MM.1S (cell line): ENCODE data around the gene LOXL4.

Experiments used
- DNase-seq: peaks from one replicate; pipeline ENCODE4 v3.0.0-alpha.2; 2015
- H2AFZ ChIP-seq: fragments of 300-600 bp; sonication (generic); 2 replicates; pipeline ENCODE4 v1.6.0; 2016; ENCODE audit warnings: antibody characterized with exemption, low read length
- H3F3A ChIP-seq: fragments of 300-600 bp; sonication (generic); 2 replicates; pipeline ENCODE4 v1.6.1; 2016; ENCODE audit warnings: mild to moderate bottlenecking, antibody characterized with exemption, low read length, moderate library complexity, mixed read lengths; ENCODE audit not compliant: insufficient read depth
- H3K27ac ChIP-seq: fragments of 300-600 bp; sonication (generic); 2 replicates; pipeline ENCODE4 v1.5.1; 2016; ENCODE audit warnings: mild to moderate bottlenecking, low read length
- H3K27me3 ChIP-seq: fragments of 300-600 bp; sonication (generic); replicated peaks from 2 replicates; pipeline ENCODE4 v1.6.0; 2016; ENCODE audit warnings: low read length; ENCODE audit not compliant: insufficient read depth
- H3K36me3 ChIP-seq: fragments of 300-600 bp; sonication (generic); replicated peaks from 2 replicates; pipeline ENCODE4 v1.6.1; 2016; ENCODE audit warnings: mild to moderate bottlenecking, low read length, mixed read lengths; ENCODE audit not compliant: insufficient read depth
- H3K4me1 ChIP-seq: fragments of 300-600 bp; sonication (generic); 2 replicates; pipeline ENCODE4 v1.6.1; 2016; ENCODE audit warnings: low read length, mixed read lengths
- H3K4me2 ChIP-seq: fragments of 300-600 bp; sonication (generic); 2 replicates; pipeline ENCODE4 v1.6.0; 2016; ENCODE audit warnings: low read depth, low read length
- H3K4me3 ChIP-seq: fragments of 300-600 bp; sonication (generic); 2 replicates; pipeline ENCODE4 v1.5.1; 2016; ENCODE audit warnings: low read length, mixed read lengths
- H3K79me2 ChIP-seq: fragments of 300-600 bp; sonication (generic); 2 replicates; pipeline ENCODE4 v1.6.1; 2016; ENCODE audit warnings: mixed run types, low read length, mixed read lengths
- H3K9ac ChIP-seq: fragments of 300-600 bp; sonication (generic); 2 replicates; pipeline ENCODE4 v1.6.1; 2016; ENCODE audit warnings: low read length, mixed read lengths
- H3K9me2 ChIP-seq: fragments of 300-600 bp; sonication (generic); replicated peaks from 2 replicates; pipeline ENCODE4 v1.6.1; 2016; ENCODE audit warnings: mild to moderate bottlenecking, low read length, mixed read lengths; ENCODE audit not compliant: insufficient read depth
- H3K9me3 ChIP-seq: fragments of 300-600 bp; sonication (generic); replicated peaks from 2 replicates; pipeline ENCODE4 v1.6.1; 2016; ENCODE audit warnings: mild to moderate bottlenecking, low read length, mixed read lengths; ENCODE audit not compliant: insufficient read depth
- H4K20me1 ChIP-seq: fragments of 300-600 bp; sonication (generic); 2 replicates; pipeline ENCODE4 v1.6.1; 2016; ENCODE audit warnings: mild to moderate bottlenecking, low read length, moderate library complexity, mixed read lengths; ENCODE audit not compliant: insufficient read depth
- CTCF ChIP-seq: fragments of 300-600 bp; sonication (generic); IDR thresholded peaks from 2 replicates; pipeline ENCODE4 v1.5.1; 2016; ENCODE audit warnings: antibody characterized with exemption, low read length, mixed read lengths
- EZH2 ChIP-seq: fragments of 300-600 bp; sonication (generic); optimal IDR thresholded peaks from 2 replicates; pipeline ENCODE3; 2017; ENCODE audit warnings: low read depth, mild to moderate bottlenecking, antibody characterized with exemption, low read length, mixed read lengths
- EZH2phosphoT487 ChIP-seq: fragments of 300-600 bp; sonication (generic); IDR thresholded peaks from 2 replicates; pipeline ENCODE4 v1.6.1; 2018; ENCODE audit warnings: antibody characterized with exemption, low read length

Gene LOXL4

DNA sequence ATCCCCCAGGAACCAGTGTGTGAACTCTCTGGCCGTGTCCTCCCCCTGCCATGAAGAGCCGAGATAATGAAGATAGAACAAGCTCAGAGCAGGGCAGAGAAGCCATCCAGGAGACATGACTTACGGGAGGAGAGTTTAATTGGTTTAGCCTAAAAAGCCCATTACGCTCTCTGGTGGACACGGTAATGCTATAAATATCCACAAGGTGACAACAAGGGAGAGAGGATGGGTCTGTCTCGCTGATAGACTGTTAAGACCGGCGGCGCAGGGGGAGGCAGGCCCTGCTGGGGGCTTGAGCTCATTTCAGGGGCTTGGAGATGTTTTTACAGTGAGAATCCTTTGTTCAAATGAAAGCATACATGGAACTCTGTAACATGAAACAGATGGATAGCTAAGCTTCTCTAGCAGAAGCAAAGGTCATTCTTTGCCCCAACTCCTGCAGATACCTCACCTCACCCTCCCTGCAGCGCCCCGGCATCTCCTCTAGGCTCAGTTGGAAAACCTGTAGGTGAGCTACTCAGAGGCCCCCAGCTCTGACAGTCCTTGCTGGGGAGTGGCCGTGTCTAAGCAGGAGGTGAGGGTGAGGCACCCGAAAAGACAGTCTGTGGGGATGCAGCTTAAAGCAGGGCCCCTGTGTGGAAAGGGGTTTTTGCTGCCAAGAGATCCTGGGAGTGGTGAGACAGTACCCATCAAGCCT is 40.8 kb upstream of the LOXL4 start:
- no peak for TF ChIP-seq EZH2
- no peak for TF ChIP-seq CTCF
- TF ChIP-seq EZH2phosphoT487: no peak
- H3K9me2 ChIP-seq: no peaks in the 10 kb centered on the region
- H4K20me1 ChIP-seq: no peaks in the 10 kb centered on the region
- H3K4me1 ChIP-seq: peaks cover 10% of the 10 kb centered on the region
- H3K27me3 ChIP-seq: no peaks in the 10 kb centered on the region
- no peak overlapping the region for H2AFZ ChIP-seq
- no peaks in the 10 kb centered on the region for H3K9me3 ChIP-seq
- H3K79me2 ChIP-seq: no peaks in the 10 kb centered on the region
- no peak for DNase-seq
- H3K4me2 ChIP-seq: no peak overlapping the region
- H3K4me3 ChIP-seq: no peak overlapping the region
- no peaks in the 10 kb centered on the region for H3F3A ChIP-seq
- no peak overlapping the region for H3K9ac ChIP-seq
- no peaks in the 10 kb centered on the region for H3K36me3 ChIP-seq
- H3K27ac ChIP-seq: no peak overlapping the region

DNA sequence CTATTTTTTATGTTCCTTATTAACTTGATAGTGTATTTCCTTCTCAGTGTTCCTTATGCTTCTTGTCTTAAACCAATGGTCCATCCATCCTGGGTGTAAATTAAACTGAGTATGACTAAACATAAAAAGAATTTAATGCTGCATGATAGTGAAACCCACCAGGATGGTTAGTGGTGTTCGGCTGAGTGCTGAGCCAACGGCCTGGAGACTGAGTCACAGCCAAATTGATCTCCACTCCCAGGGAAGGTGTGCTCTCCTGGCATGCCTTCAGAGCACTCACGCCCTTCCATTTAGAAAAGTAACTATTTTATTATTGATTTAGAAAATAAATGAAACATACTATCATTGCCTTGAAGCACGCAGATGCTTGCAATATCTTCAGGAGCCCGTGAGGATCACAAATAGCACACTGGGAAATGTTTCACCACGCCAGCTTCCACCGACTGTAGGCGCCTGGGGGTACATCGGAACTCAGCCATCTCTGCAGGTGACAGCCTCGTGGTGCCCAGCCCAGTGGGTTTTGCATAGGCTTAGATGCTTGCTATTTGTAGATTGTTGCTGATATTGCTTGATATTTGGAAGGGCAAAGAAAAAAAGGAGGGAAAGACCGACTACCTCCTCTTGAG is 40.0 kb upstream of the LOXL4 start:
- Histone ChIP-seq H3K9me2 (no peaks in the 10 kb centered on the region), H3K36me3 (no peaks in the 10 kb centered on the region), H3K9ac (no peak overlapping the region), H2AFZ (no peak overlapping the region), H3F3A (no peaks in the 10 kb centered on the region), H4K20me1 (no peaks in the 10 kb centered on the region), H3K4me3 (no peak overlapping the region), H3K27me3 (no peaks in the 10 kb centered on the region), H3K4me1 (peaks cover 10% of the 10 kb centered on the region), H3K27ac (no peak overlapping the region), H3K79me2 (no peaks in the 10 kb centered on the region), H3K4me2 (no peak overlapping the region), H3K9me3 (no peaks in the 10 kb centered on the region)
- no peak for TF ChIP-seq EZH2
- DNase-seq: no peak

- H3K9ac ChIP-seq: no peak overlapping the region
- no peak overlapping the region for H3K4me2 ChIP-seq
- no peak overlapping the region for H3K4me3 ChIP-seq
- H3K4me1 ChIP-seq: peaks cover 10% of the 10 kb centered on the region
- H3K27me3 ChIP-seq: no peaks in the 10 kb centered on the region
- no peak overlapping the region for H2AFZ ChIP-seq
- H3F3A ChIP-seq: no peaks in the 10 kb centered on the region
- no peaks in the 10 kb centered on the region for H3K9me3 ChIP-seq
- H3K79me2 ChIP-seq: no peaks in the 10 kb centered on the region
- DNase-seq: no peak
- no peaks in the 10 kb centered on the region for H3K36me3 ChIP-seq
- TF ChIP-seq EZH2 (no peak), EZH2phosphoT487 (no peak), CTCF (no peak)
- H4K20me1 ChIP-seq: no peaks in the 10 kb centered on the region
- no peaks in the 10 kb centered on the region for H3K9me2 ChIP-seq
- H3K27ac ChIP-seq: no peak overlapping the region
Measured at GRCh38 chr10:98306501-98306900, 38.5 kb upstream of the LOXL4 start.

DNA sequence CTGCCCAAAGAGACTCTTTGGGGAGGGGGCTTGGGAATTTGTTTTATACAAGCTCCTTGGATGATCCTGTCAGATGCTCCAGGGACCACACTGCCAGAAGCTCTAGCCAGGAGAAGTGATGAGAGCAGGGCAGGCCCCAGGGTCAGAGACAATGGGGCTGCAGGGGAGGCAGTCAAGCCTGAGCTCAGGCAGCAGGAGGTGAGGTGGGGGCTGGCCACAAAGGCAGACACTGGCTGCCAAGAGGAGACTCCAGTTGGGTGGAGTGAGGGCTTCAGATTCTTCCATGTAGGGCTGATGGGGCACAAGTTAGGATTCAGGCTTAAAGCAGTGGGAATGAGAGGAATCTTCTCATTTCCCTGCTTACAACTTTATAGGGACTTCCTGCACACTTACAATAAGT is 35.6 kb upstream of the LOXL4 start:
- no peak overlapping the region for H3K4me2 ChIP-seq
- no peaks in the 10 kb centered on the region for H3K79me2 ChIP-seq
- no peaks in the 10 kb centered on the region for H3K9me3 ChIP-seq
- H3K27me3 ChIP-seq: no peaks in the 10 kb centered on the region
- H3K27ac ChIP-seq: no peak overlapping the region
- H3F3A ChIP-seq: no peaks in the 10 kb centered on the region
- no peak for DNase-seq
- no peaks in the 10 kb centered on the region for H4K20me1 ChIP-seq
- H3K9ac ChIP-seq: no peak overlapping the region
- H3K36me3 ChIP-seq: no peaks in the 10 kb centered on the region
- no peaks in the 10 kb centered on the region for H3K4me1 ChIP-seq
- TF ChIP-seq EZH2 (no peak), EZH2phosphoT487 (no peak), CTCF (no peak)
- H2AFZ ChIP-seq: no peak overlapping the region
- H3K4me3 ChIP-seq: no peak overlapping the region
- no peaks in the 10 kb centered on the region for H3K9me2 ChIP-seq
